Sigmoid colon (tissue), 7 donors: ENCODE results near the gene KRTAP10-11. TPM values are rescaled to one million over a fixed set of nuclear protein-coding genes. Genes with fewer than 3 reads are reported as not detected.
"Not testable (repeated sequence)": the region's sequence is repeated elsewhere in the genome, so short reads cannot be mapped to it uniquely, and the experiment has no call there.

Experiments used
- DNase-seq: peaks from one replicate; pipeline ENCODE4 v3.0.0-alpha.2; 2019
- H3K27ac ChIP-seq, 4 donors: fragments of 200-600 bp; sonication (generic); one replicate each; pipeline ENCODE4 v1.5.1; 2016 to 2019; ENCODE audit warnings: mild to moderate bottlenecking in 1 of 4
- H3K27me3 ChIP-seq, 3 donors: fragments of 200-600 bp; sonication (generic); one replicate each; pipeline ENCODE4 v1.5.1; 2019; ENCODE audit warnings: mild to moderate bottlenecking in 1 of 3
- H3K36me3 ChIP-seq, 4 donors: fragments of 200-600 bp; sonication (generic); one replicate each; pipeline ENCODE4 v1.5.1; 2016 to 2019
- H3K4me1 ChIP-seq, 4 donors: fragments of 200-600 bp; sonication (generic); one replicate each; pipeline ENCODE4 v1.5.1; 2017 to 2019
- H3K4me3 ChIP-seq, 4 donors: fragments of 200-600 bp; sonication (generic); one replicate each; pipeline ENCODE4 v1.5.1; 2017 to 2019; ENCODE audit warnings: mild to moderate bottlenecking in 2 of 4, moderate library complexity in 1 of 4
- H3K9me3 ChIP-seq, 4 donors: fragments of 200-600 bp in 3 of 4; sonication (generic) in 3 of 4; one replicate each; pipeline versions ENCODE4 v1.5.1 to v1.6.1; 2013 to 2019
- CTCF ChIP-seq, 4 experiments: fragments of 450-650 bp in 3 of 4; fragments of 200-600 bp in 1 of 4; IDR thresholded peaks; one replicate each; pipeline ENCODE4 v1.5.1; 2016 to 2019; ENCODE audit warnings: antibody characterized with exemption in 4 of 4, mild to moderate bottlenecking in 3 of 4, moderate library complexity in 2 of 4
- EP300 ChIP-seq, 4 donors: sonication (generic); formaldehyde crosslinking; IDR thresholded peaks; one replicate each; pipeline ENCODE4 v1.6.1; 2017; ENCODE audit warnings: antibody characterized with exemption in 4 of 4
- POLR2A ChIP-seq, 2 donors: fragments of 450-650 bp; IDR thresholded peaks; one replicate each; pipeline ENCODE4 v1.6.1; 2016; ENCODE audit warnings: antibody characterized with exemption in 2 of 2, mild to moderate bottlenecking in 2 of 2, moderate library complexity in 2 of 2
- POLR2AphosphoS5 ChIP-seq, 4 donors: sonication (generic); formaldehyde crosslinking; IDR thresholded peaks; one replicate each; pipeline ENCODE4 v1.6.1; 2017; ENCODE audit warnings: antibody characterized with exemption in 4 of 4
- WGBS, 2 donors: extraction: QIAGEN DNeasy Blood & Tissue Kit; methylation state at CpG; one replicate each; pipeline ENCODE4 v1.1.7; 2013; 5-methylcytosine and 5-hydroxymethylcytosine counted together
- intact Hi-C: fragments of 100-400 bp; cut with DNase I; formaldehyde crosslinking; loops from one replicate; pipeline ENCODE4 v1.15.1; 2023
- polyA plus RNA-seq, 3 donors: library from polyadenylated mRNA; stranded (reverse); fragments of 200-250 nt; gene quantifications; one replicate each; pipeline ENCODE4 v1.2.3, GENCODE V29; 2013
- total RNA-seq, 4 donors: library from RNA; depleted of rRNA; stranded (reverse); fragments of >200 nt; gene quantifications; one replicate each; pipeline ENCODE4 v1.1.0, GENCODE V29; 2016
- donor health status: healthy with polysubstance abuse.
- donor health status: Bipolar disorder and iron deficiency.
- donor health status: healthy.

KRTAP10-11 gene
- total RNA-seq (not detected), polyA plus RNA-seq (not detected)

GRCh38 chr21:44646366-44647221, at the start of gene KRTAP10-11:
TSS of gene KRTAP10-11 (plus strand) at chr21:44646414. CDS start at chr21:44646459, 45 bp downstream.
- DNase-seq, H3K27ac ChIP-seq, H3K4me3 ChIP-seq, H3K4me1 ChIP-seq, intact Hi-C loops, H3K9me3 ChIP-seq, H3K36me3 ChIP-seq: not testable (repeated sequence)
- H3K27me3 ChIP-seq = peaks cover 0 to 14% (median 10%) of the 10 kb centered on the region in 3 donors
- WGBS, 2 donors = 73 to 78% methylated on average over 21 of the region's 21 CpGs

GRCh38 chr21:44598061-44598460, 48.2 kb upstream of the KRTAP10-11 start:
- intact Hi-C loops = no loop called here
- 78 to 82% methylated on average over 11 of the region's 11 CpGs for WGBS, 2 donors
- no peak overlapping the region for H3K4me3 ChIP-seq
- TF ChIP-seq CTCF (IDR thresholded peaks at IDR 0.05) (no peak), EP300 (IDR thresholded peaks at IDR 0.05) (no peak), POLR2AphosphoS5 (IDR thresholded peaks at IDR 0.05) (no peak)
- no peaks in the 10 kb centered on the region for H3K9me3 ChIP-seq
- H3K4me1 ChIP-seq = no peaks in the 10 kb centered on the region
- DNase-seq = no peak
- peaks cover 0 to 29% (median 9%) of the 10 kb centered on the region in 3 donors for H3K27me3 ChIP-seq
- no peak overlapping the region for H3K27ac ChIP-seq
- no peaks in the 10 kb centered on the region for H3K36me3 ChIP-seq

GRCh38 chr21:44599264-44600029, 46.8 kb upstream of the KRTAP10-11 start:
- 85 to 88% methylated on average over 8 of the region's 8 CpGs for WGBS, 2 donors
- intact Hi-C loops = no loop called here
- peaks cover 0 to 39% (median 15%) of the 10 kb centered on the region in 3 donors for H3K27me3 ChIP-seq
- H3K36me3 ChIP-seq = no peaks in the 10 kb centered on the region
- DNase-seq = no peak
- no peak overlapping the region for H3K27ac ChIP-seq
- no peaks in the 10 kb centered on the region for H3K9me3 ChIP-seq
- TF ChIP-seq POLR2AphosphoS5 (IDR thresholded peaks at IDR 0.05) = no peak
- TF ChIP-seq POLR2A (IDR thresholded peaks at IDR 0.05) = no peak
- no peak for TF ChIP-seq CTCF (IDR thresholded peaks at IDR 0.05)
- no peak for TF ChIP-seq EP300 (IDR thresholded peaks at IDR 0.05)
- no peaks in the 10 kb centered on the region for H3K4me1 ChIP-seq
- no peak overlapping the region for H3K4me3 ChIP-seq

GRCh38 chr21:44600118-44600978, 45.9 kb upstream of the KRTAP10-11 start, which contains the start of gene KRTAP10-7:
TSS of gene KRTAP10-7 (plus strand) at chr21:44600597. CDS start at chr21:44600622, 25 bp downstream.
- intact Hi-C loops, H3K27ac ChIP-seq, H3K4me3 ChIP-seq, H3K4me1 ChIP-seq, DNase-seq, H3K9me3 ChIP-seq, H3K36me3 ChIP-seq: not testable (repeated sequence)
- H3K27me3 ChIP-seq = peaks cover 0 to 39% (median 15%) of the 10 kb centered on the region in 3 donors
- WGBS, 2 donors = 48 to 72% methylated on average over 23 of the region's 23 CpGs

- DNase-seq, H3K4me3 ChIP-seq, intact Hi-C loops, H3K36me3 ChIP-seq, H3K9me3 ChIP-seq, H3K4me1 ChIP-seq, H3K27ac ChIP-seq: not testable (repeated sequence)
- 48 to 73% methylated on average over 10 of the region's 10 CpGs for WGBS, 2 donors
- H3K27me3 ChIP-seq = peaks cover 0 to 39% (median 15%) of the 10 kb centered on the region in 3 donors
Observed at GRCh38 chr21:44601091-44601490, 45.1 kb upstream of the KRTAP10-11 start.
